OCI-LY7 (cell line): Measurements from ENCODE around the gene SESN3.

Experiments used
- EZH2phosphoT487 ChIP-seq: fragments of 200-600 bp; sonication (generic); IDR thresholded peaks from 2 replicates; pipeline ENCODE4 v1.6.1; 2018; ENCODE audit warnings: low read depth, borderline replicate concordance, mild to moderate bottlenecking, mixed run types, antibody characterized with exemption, low read length, moderate library complexity, mixed read lengths
- TF ChIP-seq, protein P1 (sequence below): fragments of 200-600 bp; sonication (generic); conservative IDR thresholded peaks from 2 replicates; pipeline ENCODE4 v1.5.1; 2014; ENCODE audit warnings: mild to moderate bottlenecking, antibody characterized with exemption, low read length, moderate library complexity, mixed read lengths

DNA sequence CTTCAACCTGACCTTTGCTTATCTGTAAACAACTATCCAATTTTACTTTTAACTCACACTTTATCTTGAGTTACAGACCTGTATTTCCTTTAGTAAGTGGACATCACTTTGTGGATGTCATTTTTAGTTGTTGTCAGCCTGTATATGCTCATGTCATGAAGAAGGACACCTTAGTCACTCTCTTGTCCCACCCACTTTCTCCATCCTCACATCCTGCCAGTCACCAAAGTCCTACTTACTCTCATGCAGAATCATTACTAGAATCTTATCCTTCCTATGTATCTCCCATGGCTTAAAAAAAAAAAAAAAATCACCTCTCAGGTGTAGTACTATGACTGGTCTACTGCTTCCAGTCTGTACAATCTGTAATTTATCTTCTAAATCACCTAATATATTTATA lies 43.3 kb downstream of the SESN3 start:
- TF ChIP-seq, protein P1, sequence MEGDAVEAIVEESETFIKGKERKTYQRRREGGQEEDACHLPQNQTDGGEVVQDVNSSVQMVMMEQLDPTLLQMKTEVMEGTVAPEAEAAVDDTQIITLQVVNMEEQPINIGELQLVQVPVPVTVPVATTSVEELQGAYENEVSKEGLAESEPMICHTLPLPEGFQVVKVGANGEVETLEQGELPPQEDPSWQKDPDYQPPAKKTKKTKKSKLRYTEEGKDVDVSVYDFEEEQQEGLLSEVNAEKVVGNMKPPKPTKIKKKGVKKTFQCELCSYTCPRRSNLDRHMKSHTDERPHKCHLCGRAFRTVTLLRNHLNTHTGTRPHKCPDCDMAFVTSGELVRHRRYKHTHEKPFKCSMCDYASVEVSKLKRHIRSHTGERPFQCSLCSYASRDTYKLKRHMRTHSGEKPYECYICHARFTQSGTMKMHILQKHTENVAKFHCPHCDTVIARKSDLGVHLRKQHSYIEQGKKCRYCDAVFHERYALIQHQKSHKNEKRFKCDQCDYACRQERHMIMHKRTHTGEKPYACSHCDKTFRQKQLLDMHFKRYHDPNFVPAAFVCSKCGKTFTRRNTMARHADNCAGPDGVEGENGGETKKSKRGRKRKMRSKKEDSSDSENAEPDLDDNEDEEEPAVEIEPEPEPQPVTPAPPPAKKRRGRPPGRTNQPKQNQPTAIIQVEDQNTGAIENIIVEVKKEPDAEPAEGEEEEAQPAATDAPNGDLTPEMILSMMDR: no peak
- TF ChIP-seq EZH2phosphoT487: no peak
